ENCODE results near the gene ASPDH.

DNA sequence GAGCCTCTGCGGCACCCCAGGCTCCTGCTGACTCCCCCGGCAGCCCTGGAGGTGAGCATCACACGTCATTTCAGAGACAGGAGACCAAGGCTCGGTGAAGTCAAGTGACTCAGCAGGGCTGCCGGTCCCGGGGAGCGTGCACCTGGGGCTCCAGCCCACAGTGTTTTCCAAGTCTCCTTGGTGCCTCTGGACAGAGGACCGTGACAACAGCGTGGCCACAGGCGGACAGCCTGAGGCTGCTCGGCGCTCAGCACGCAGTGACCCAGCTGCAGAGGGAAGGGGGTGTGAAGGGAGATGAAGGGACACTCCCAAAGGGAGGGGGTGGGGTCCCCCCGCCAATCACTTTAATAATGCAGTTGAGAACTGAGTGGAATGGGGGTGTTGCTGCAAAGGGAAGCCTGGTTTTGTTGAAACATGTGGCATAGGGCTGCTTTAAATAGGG is 17.5 kb upstream of the ASPDH start:
- no peak for TF ChIP-seq POLR2AphosphoS5 (IDR thresholded peaks at IDR 0.05; ENCODE audit: low read depth, low read length)
- TF ChIP-seq, protein P1, sequence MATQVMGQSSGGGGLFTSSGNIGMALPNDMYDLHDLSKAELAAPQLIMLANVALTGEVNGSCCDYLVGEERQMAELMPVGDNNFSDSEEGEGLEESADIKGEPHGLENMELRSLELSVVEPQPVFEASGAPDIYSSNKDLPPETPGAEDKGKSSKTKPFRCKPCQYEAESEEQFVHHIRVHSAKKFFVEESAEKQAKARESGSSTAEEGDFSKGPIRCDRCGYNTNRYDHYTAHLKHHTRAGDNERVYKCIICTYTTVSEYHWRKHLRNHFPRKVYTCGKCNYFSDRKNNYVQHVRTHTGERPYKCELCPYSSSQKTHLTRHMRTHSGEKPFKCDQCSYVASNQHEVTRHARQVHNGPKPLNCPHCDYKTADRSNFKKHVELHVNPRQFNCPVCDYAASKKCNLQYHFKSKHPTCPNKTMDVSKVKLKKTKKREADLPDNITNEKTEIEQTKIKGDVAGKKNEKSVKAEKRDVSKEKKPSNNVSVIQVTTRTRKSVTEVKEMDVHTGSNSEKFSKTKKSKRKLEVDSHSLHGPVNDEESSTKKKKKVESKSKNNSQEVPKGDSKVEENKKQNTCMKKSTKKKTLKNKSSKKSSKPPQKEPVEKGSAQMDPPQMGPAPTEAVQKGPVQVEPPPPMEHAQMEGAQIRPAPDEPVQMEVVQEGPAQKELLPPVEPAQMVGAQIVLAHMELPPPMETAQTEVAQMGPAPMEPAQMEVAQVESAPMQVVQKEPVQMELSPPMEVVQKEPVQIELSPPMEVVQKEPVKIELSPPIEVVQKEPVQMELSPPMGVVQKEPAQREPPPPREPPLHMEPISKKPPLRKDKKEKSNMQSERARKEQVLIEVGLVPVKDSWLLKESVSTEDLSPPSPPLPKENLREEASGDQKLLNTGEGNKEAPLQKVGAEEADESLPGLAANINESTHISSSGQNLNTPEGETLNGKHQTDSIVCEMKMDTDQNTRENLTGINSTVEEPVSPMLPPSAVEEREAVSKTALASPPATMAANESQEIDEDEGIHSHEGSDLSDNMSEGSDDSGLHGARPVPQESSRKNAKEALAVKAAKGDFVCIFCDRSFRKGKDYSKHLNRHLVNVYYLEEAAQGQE (IDR thresholded peaks at IDR 0.05; ENCODE audit: insufficient read depth in 1 of 2, low read depth in 2 of 2, low read length in 2 of 2) = no peak
- TF ChIP-seq TAF1 (IDR thresholded peaks at IDR 0.05; ENCODE audit: borderline replicate concordance, insufficient read depth, low read length) = no peak
